ENCODE measurements around the gene WDR59.
"Not testable (repeated sequence)": the region's sequence is repeated elsewhere in the genome, so short reads cannot be mapped to it uniquely, and the experiment has no call there.

WDR59 gene

GRCh38 chr16:74984529-74985296 is at the start of gene WDR59:
TSS of gene WDR59 (minus strand) at chr16:74985123. CDS start at chr16:74985017, 106 bp downstream.
- DNase-seq (ENCODE audit: low read depth, low spot score), result peak; percentile 96

- DNase-seq (ENCODE audit: low read depth, low spot score), result no peak
Observed at GRCh38 chr16:75032655-75033054, 47.7 kb upstream of the WDR59 start.

- DNase-seq (ENCODE audit: low read depth, low spot score), result no peak
Observed at GRCh38 chr16:75029854-75030253, 44.9 kb upstream of the WDR59 start.

- DNase-seq (ENCODE audit: low read depth, low spot score), result no peak
Observed at GRCh38 chr16:75028544-75029135, 43.7 kb upstream of the WDR59 start.

- no peak for DNase-seq (ENCODE audit: low read depth, low spot score)
Observed at GRCh38 chr16:75027520-75028300, 42.8 kb upstream of the WDR59 start.

GRCh38 chr16:75026892-75027391 is 42.0 kb upstream of the WDR59 start:
- DNase-seq (ENCODE audit: low read depth, low spot score), result no peak

- peak; percentile 76 for DNase-seq (ENCODE audit: low read depth, low spot score)
Observed at GRCh38 chr16:75026239-75026891, 41.4 kb upstream of the WDR59 start.

- peak; percentile 55 for DNase-seq (ENCODE audit: low read depth, low spot score)
Observed at GRCh38 chr16:75025761-75026160, 40.8 kb upstream of the WDR59 start.

GRCh38 chr16:75024594-75024993 is 39.7 kb upstream of the WDR59 start:
- DNase-seq (ENCODE audit: low read depth, low spot score), result no peak

- DNase-seq (ENCODE audit: low read depth, low spot score), result no peak
Observed at GRCh38 chr16:75024182-75024581, 39.3 kb upstream of the WDR59 start.

- no peak for DNase-seq (ENCODE audit: low read depth, low spot score)
Observed at GRCh38 chr16:75023009-75023408, 38.1 kb upstream of the WDR59 start.

GRCh38 chr16:75022567-75022966 is 37.6 kb upstream of the WDR59 start:
- DNase-seq (ENCODE audit: low read depth, low spot score), result no peak

GRCh38 chr16:75021410-75021809 is 36.5 kb upstream of the WDR59 start:
- no peak for DNase-seq (ENCODE audit: low read depth, low spot score)

GRCh38 chr16:75019586-75019985 is 34.7 kb upstream of the WDR59 start:
- DNase-seq (ENCODE audit: low read depth, low spot score), result no peak

- no peak for DNase-seq (ENCODE audit: low read depth, low spot score)
Observed at GRCh38 chr16:75019007-75019406, 34.1 kb upstream of the WDR59 start.

- no peak for DNase-seq (ENCODE audit: low read depth, low spot score)
Observed at GRCh38 chr16:75017670-75018525, 33.0 kb upstream of the WDR59 start.

- not testable (repeated sequence) for DNase-seq (ENCODE audit: low read depth, low spot score)
Observed at GRCh38 chr16:75016451-75017081, 31.6 kb upstream of the WDR59 start.

GRCh38 chr16:75014318-75014717 is 29.4 kb upstream of the WDR59 start:
- no peak for DNase-seq (ENCODE audit: low read depth, low spot score)

- DNase-seq (ENCODE audit: low read depth, low spot score), result not testable (repeated sequence)
Observed at GRCh38 chr16:75013123-75013522, 28.2 kb upstream of the WDR59 start.

GRCh38 chr16:75012380-75013081 is 27.6 kb upstream of the WDR59 start:
- no peak for DNase-seq (ENCODE audit: low read depth, low spot score)

All from brain pericyte (primary cell).